H1 (cell line): ENCODE measurements around the gene TMEM144. TPM values are rescaled to one million over a fixed set of nuclear protein-coding genes. Genes with fewer than 3 reads are reported as not detected.

Experiments used
- CTCF ChIA-PET: fragments of 300-600 bp; sonication (Branson Sonifier 250); formaldehyde crosslinking; loops from one replicate; lab custom pipeline; 2021; ENCODE audit not compliant: partially characterized antibody; lab: Charles Lee
- POLR2A ChIA-PET: fragments of 300-600 bp; sonication (Branson Sonifier 250); formaldehyde crosslinking; loops from one replicate; lab custom pipeline; 2021; ENCODE audit warnings: inconsistent platforms; ENCODE audit not compliant: partially characterized antibody; lab: Charles Lee
- DNase-seq, 2 experiments: peaks; one replicate each; pipeline versions ENCODE4 v3.0.0 to v3.0.0-alpha.2; 2010 to 2022; ENCODE audit warnings: low spot score in 2 of 2, low read depth in 1 of 2, mixed read lengths in 1 of 2
- FAIRE-seq: peaks from 2 replicates; lab custom pipeline; 2011; peaks lifted over from hg19 to GRCh38; lab: Jason Lieb, UNC
- H2AFZ ChIP-seq: 2 replicates; pipeline ENCODE4 v1.8.1; 2012; ENCODE audit warnings: low read length, inconsistent platforms
- H2AK5ac ChIP-seq: 2 replicates; pipeline ENCODE4 v1.6.1; 2013; ENCODE audit warnings: low read depth, low read length
- H2BK120ac ChIP-seq: replicated peaks from 2 replicates; pipeline ENCODE3; 2013; ENCODE audit warnings: low read depth, low read length, inconsistent platforms
- H2BK12ac ChIP-seq: 2 replicates; pipeline ENCODE4 v1.6.1; 2013; ENCODE audit warnings: low read depth, low read length
- H2BK15ac ChIP-seq: 2 replicates; pipeline ENCODE4 v1.6.1; 2013; ENCODE audit warnings: low read length
- H2BK20ac ChIP-seq: 2 replicates; pipeline ENCODE4 v1.6.1; 2013; ENCODE audit warnings: low read length
- H2BK5ac ChIP-seq: 2 replicates; pipeline ENCODE4 v1.6.1; 2013; ENCODE audit warnings: low read depth, low read length
- H3K14ac ChIP-seq: 2 replicates; pipeline ENCODE4 v1.6.1; 2013; ENCODE audit warnings: inconsistent platforms; ENCODE audit not compliant: insufficient read length
- H3K18ac ChIP-seq: 2 replicates; pipeline ENCODE4 v1.6.1; 2013; ENCODE audit warnings: low read length; ENCODE audit errors: extremely low read depth
- H3K23ac ChIP-seq: 2 replicates; pipeline ENCODE4 v1.6.1; 2013; ENCODE audit warnings: inconsistent platforms; ENCODE audit not compliant: insufficient read length
- H3K23me2 ChIP-seq: 2 replicates; pipeline ENCODE4 v1.6.1; 2013; ENCODE audit warnings: low read depth, low read length
- H3K27ac ChIP-seq: 2 replicates; pipeline ENCODE4 v1.6.1; 2011; ENCODE audit warnings: low read depth, low read length, inconsistent platforms
- H3K27me3 ChIP-seq, 4 experiments: replicated peaks in 1 of 4; 1 replicate in 1 of 4; 2 replicates in 3 of 4; pipeline versions ENCODE4 v1.6.1 to v1.8.1; 2011 to 2013; ENCODE audit warnings: low read length in 3 of 4, mild to moderate bottlenecking in 3 of 4, inconsistent platforms in 2 of 4, mixed read lengths in 2 of 4, moderate library complexity in 1 of 4; ENCODE audit not compliant: control insufficient read depth in 3 of 4, insufficient read depth in 3 of 4; ENCODE audit errors: extremely low read depth in 1 of 4
- H3K36me3 ChIP-seq, 4 experiments: 2 replicates each; pipeline versions ENCODE4 v1.6.1 to v1.8.1; 2011 to 2013; ENCODE audit warnings: mild to moderate bottlenecking in 4 of 4, low read length in 3 of 4, moderate library complexity in 2 of 4, control low read depth in 1 of 4, inconsistent platforms in 1 of 4; ENCODE audit not compliant: insufficient read depth in 4 of 4, control insufficient read depth in 2 of 4
- H3K4ac ChIP-seq: replicated peaks from 2 replicates; pipeline ENCODE3; 2013; ENCODE audit warnings: low read length, low read depth, mixed read lengths, inconsistent platforms; ENCODE audit not compliant: insufficient read length
- H3K4me1 ChIP-seq, 4 experiments: replicated peaks in 1 of 4; 1 replicate in 1 of 4; 2 replicates in 3 of 4; pipeline versions ENCODE4 v1.6.1 to v1.8.1; 2011 to 2013; ENCODE audit warnings: low read length in 3 of 4, inconsistent platforms in 2 of 4, mixed read lengths in 1 of 4; ENCODE audit not compliant: insufficient read depth in 4 of 4, control insufficient read depth in 3 of 4
- H3K4me2 ChIP-seq, 2 experiments: 2 replicates each; pipeline versions ENCODE4 v1.6.1 to v1.8.1; 2011 to 2013; ENCODE audit warnings: low read depth in 2 of 2, low read length in 2 of 2, control low read depth in 1 of 2, inconsistent platforms in 1 of 2, mild to moderate bottlenecking in 1 of 2; ENCODE audit not compliant: insufficient read depth in 1 of 2
- H3K4me3 ChIP-seq, 4 experiments: fragments of 200-600, 300-600 bp in 1 of 4; sonication (generic), shearing (Covaris generic), sonication (Bioruptor Twin) in 1 of 4; 2 replicates each; pipeline versions ENCODE4 v1.5.1 to v1.8.1; 2011 to 2016; ENCODE audit warnings: low read length in 4 of 4, low read depth in 3 of 4, control low read depth in 2 of 4, inconsistent platforms in 2 of 4, mild to moderate bottlenecking in 2 of 4, mixed read lengths in 1 of 4, moderate library complexity in 1 of 4; ENCODE audit not compliant: insufficient read depth in 2 of 4; ENCODE audit errors: extremely low read depth in 1 of 4
- H3K56ac ChIP-seq: replicated peaks from 2 replicates; pipeline ENCODE3; 2013; ENCODE audit warnings: low read depth, mild to moderate bottlenecking, mixed read lengths, low read length, inconsistent platforms; ENCODE audit not compliant: insufficient read length
- H3K79me1 ChIP-seq: 2 replicates; pipeline ENCODE4 v1.6.1; 2013; ENCODE audit warnings: low read depth, low read length, control low read depth
- H3K79me2 ChIP-seq, 2 experiments: 2 replicates each; pipeline versions ENCODE4 v1.6.1 to v1.8.1; 2012 to 2013; ENCODE audit warnings: low read length in 2 of 2, mild to moderate bottlenecking in 2 of 2, inconsistent platforms in 1 of 2; ENCODE audit not compliant: insufficient read depth in 2 of 2, control insufficient read depth in 1 of 2
- H3K9ac ChIP-seq, 4 experiments: replicated peaks in 1 of 4; 1 replicate in 1 of 4; 2 replicates in 3 of 4; pipeline versions ENCODE4 v1.6.1 to v1.8.1; 2011 to 2013; ENCODE audit warnings: low read depth in 3 of 4, low read length in 3 of 4, control low read depth in 2 of 4, mild to moderate bottlenecking in 2 of 4, moderate library complexity in 2 of 4, inconsistent platforms in 1 of 4; ENCODE audit errors: extremely low read depth in 1 of 4
- H3K9me3 ChIP-seq, 2 experiments: 2 replicates each; pipeline versions ENCODE4 v1.6.1 to v1.8.1; 2012 to 2013; ENCODE audit warnings: mild to moderate bottlenecking in 2 of 2, moderate library complexity in 2 of 2, control low read depth in 1 of 2, inconsistent platforms in 1 of 2, low read depth in 1 of 2, low read length in 1 of 2, mixed read lengths in 1 of 2; ENCODE audit not compliant: insufficient read depth in 2 of 2
- H4K20me1 ChIP-seq, 2 experiments: replicated peaks in 1 of 2; 2 replicates each; pipeline versions ENCODE3 to v1.8.1; 2011 to 2013; ENCODE audit warnings: inconsistent platforms in 2 of 2, low read length in 2 of 2, mild to moderate bottlenecking in 1 of 2; ENCODE audit not compliant: insufficient read depth in 2 of 2, control insufficient read depth in 1 of 2
- H4K5ac ChIP-seq: 2 replicates; pipeline ENCODE4 v1.6.1; 2013; ENCODE audit warnings: low read length, low read depth, mixed read lengths, inconsistent platforms; ENCODE audit not compliant: insufficient read length
- H4K8ac ChIP-seq: 2 replicates; pipeline ENCODE4 v1.8.0; 2013; ENCODE audit warnings: mild to moderate bottlenecking, moderate library complexity, low read length, inconsistent platforms; ENCODE audit not compliant: insufficient read depth; ENCODE audit errors: extremely low read depth
- H4K91ac ChIP-seq: replicated peaks from 2 replicates; pipeline ENCODE3; 2013; ENCODE audit warnings: low read length, mixed read lengths, inconsistent platforms; ENCODE audit not compliant: insufficient read length
- CTBP2 ChIP-seq: IDR thresholded peaks from 2 replicates; pipeline ENCODE4 v1.7.0; 2011; ENCODE audit warnings: borderline replicate concordance, mild to moderate bottlenecking, moderate library complexity, mixed read lengths, low read length; ENCODE audit not compliant: insufficient read depth, insufficient read length
- EGR1 ChIP-seq: IDR thresholded peaks from 2 replicates; pipeline ENCODE4 v1.6.1; 2011; ENCODE audit warnings: low read depth, low read length, borderline replicate concordance
- EP300 ChIP-seq, 2 experiments: IDR thresholded peaks; 1 replicate in 1 of 2; 2 replicates in 1 of 2; pipeline ENCODE4 v1.6.1; 2011 to 2012; ENCODE audit warnings: low read depth in 2 of 2, low read length in 2 of 2, mild to moderate bottlenecking in 2 of 2, borderline replicate concordance in 1 of 2, inconsistent platforms in 1 of 2, moderate library complexity in 1 of 2
- HDAC2 ChIP-seq, 2 experiments: fragments of 300-600 bp in 1 of 2; sonication (generic) in 1 of 2; IDR thresholded peaks; 2 replicates each; pipeline ENCODE4 v1.6.1; 2011 to 2012; ENCODE audit warnings: low read depth in 2 of 2, low read length in 2 of 2, mild to moderate bottlenecking in 2 of 2, moderate library complexity in 2 of 2, borderline replicate concordance in 1 of 2, inconsistent platforms in 1 of 2
- KDM1A ChIP-seq: fragments of 200-600, 300-600 bp; sonication (generic); IDR thresholded peaks from 2 replicates; pipeline ENCODE4 v1.7.1; 2016; ENCODE audit warnings: mild to moderate bottlenecking, low read length, borderline replicate concordance
- RBBP5 ChIP-seq: IDR thresholded peaks from 2 replicates; pipeline ENCODE4 v1.7.1; 2012; ENCODE audit warnings: low read depth, mild to moderate bottlenecking, inconsistent platforms, low read length, moderate library complexity, borderline replicate concordance
- RXRA ChIP-seq: IDR thresholded peaks from 2 replicates; pipeline ENCODE4 v1.6.1; 2011; ENCODE audit warnings: low read depth, mild to moderate bottlenecking, low read length, moderate library complexity; ENCODE audit not compliant: insufficient read depth
- SP1 ChIP-seq: IDR thresholded peaks from 2 replicates; pipeline ENCODE4 v1.6.1; 2011; ENCODE audit warnings: low read depth, low read length
- TEAD4 ChIP-seq: IDR thresholded peaks from 2 replicates; pipeline ENCODE4 v1.6.1; 2012; ENCODE audit warnings: low read depth, low read length, inconsistent platforms, mixed read lengths
- WGBS, 2 experiments: shearing (Covaris generic) in 1 of 2; methylation state at CpG; one replicate each; pipeline versions ENCODE4 v1.1.6 to v1.1.7; 2013 to 2015; ENCODE audit warnings: low lambda C conversion rate in 2 of 2, mixed read lengths in 2 of 2, inconsistent platforms in 1 of 2, low coverage in 1 of 2, missing lambda C conversion rate in 1 of 2; ENCODE audit not compliant: insufficient replicate concordance in 2 of 2, insufficient coverage in 1 of 2, insufficient read length in 1 of 2; ENCODE audit errors: extremely low coverage in 1 of 2, missing lambda C conversion rate in 1 of 2; 5-methylcytosine and 5-hydroxymethylcytosine counted together
- polyA plus RNA-seq, 7 experiments: library from polyadenylated mRNA; depleted of rRNA in 3 of 7; stranded (reverse) in 5 of 7; unstranded in 2 of 7; fragments of >200 nt in 5 of 7; fragments of 200-250 nt in 2 of 7; gene quantifications; 1 replicate in 5 of 7; 2 replicates in 1 of 7; 4 replicates in 1 of 7; pipeline versions ENCODE4 v1.2.1 to v1.2.3, GENCODE V29; 2011 to 2013; ENCODE audit warnings: missing spikeins in 2 of 7, mixed read lengths in 2 of 7
- total RNA-seq: library from RNA; stranded (reverse); fragmentation: NEBNext Ultra II Directional; extraction: Animal tissue kit (Norgen Biotek cat#: 25700); gene quantifications from 2 replicates; pipeline ENCODE4 v1.2.1, GENCODE V29; 2021

The TMEM144 gene
- total and polyA plus RNA-seq, 2 of the 8 experiments (the other 6 are each of a cell fraction or from before 2014, with no cell fraction given), result 1.9 to 2.6 TPM

DNA sequence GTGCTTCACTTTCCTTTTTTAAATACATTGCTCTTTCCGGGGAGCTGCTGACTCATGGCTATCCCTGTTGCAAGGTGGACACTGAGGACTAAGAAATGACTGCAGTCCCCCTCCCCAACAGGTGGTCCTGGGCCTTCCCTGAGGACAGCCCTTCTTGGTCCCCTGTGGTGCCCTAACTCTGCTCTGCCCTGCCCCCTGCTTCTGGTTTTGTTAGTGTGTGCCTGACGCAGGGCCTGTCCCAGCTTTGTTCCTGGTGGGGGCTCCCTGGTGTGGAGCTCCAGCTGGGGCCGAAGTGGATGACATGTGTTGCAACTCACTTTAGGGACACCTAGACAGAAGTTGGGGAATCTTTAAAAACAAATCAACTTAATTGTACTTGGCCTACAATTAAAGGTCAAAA, 81.9 kb downstream of the TMEM144 start:
- Histone ChIP-seq H4K20me1 (no peaks in the 10 kb centered on the region), H2AFZ (no peak overlapping the region), H3K4ac (no peak overlapping the region), H3K56ac (no peak overlapping the region), H2BK20ac (no peak overlapping the region), H3K9ac (no peak overlapping the region), H3K9me3 (peaks cover 19 to 22% of the 10 kb centered on the region in 2 experiments), H3K23ac (no peak overlapping the region), H3K36me3 (no peaks in the 10 kb centered on the region), H2BK120ac (no peak overlapping the region), H3K27me3 (no peaks in the 10 kb centered on the region), H2BK12ac (no peak overlapping the region), H3K79me1 (no peaks in the 10 kb centered on the region), H2BK5ac (no peak overlapping the region), H2AK5ac (no peak overlapping the region), H4K91ac (no peak overlapping the region), H3K23me2 (no peaks in the 10 kb centered on the region), H2BK15ac (no peak overlapping the region), H3K79me2 (no peaks in the 10 kb centered on the region), H3K4me2 (no peak overlapping the region), H3K14ac (no peak overlapping the region), H4K8ac (no peak overlapping the region), H3K4me3 (no peak overlapping the region), H3K4me1 (no peaks in the 10 kb centered on the region), H4K5ac (no peak overlapping the region), H3K18ac (no peak overlapping the region), H3K27ac (no peak overlapping the region)
- WGBS, 2 experiments, result 88% methylated on average over 3 of the region's 3 CpGs; no CpG with 5 or more reads in 1 of the 2 experiments
- no peak for DNase-seq
- TF ChIP-seq EGR1 (no peak), KDM1A (no peak), RBBP5 (no peak), TEAD4 (no peak), SP1 (no peak), RXRA (no peak), CTBP2 (no peak), HDAC2 (IDR thresholded peaks at IDR 0.05; ENCODE audit: borderline replicate concordance in 1 of 2, low read depth in 2 of 2, low read length in 2 of 2) (no peak), EP300 (IDR thresholded peaks at IDR 0.05; ENCODE audit: borderline replicate concordance in 1 of 2, low read depth in 2 of 2, low read length in 2 of 2) (no peak)
- no peak for FAIRE-seq
- ChIA-PET CTCF (interaction anchor here (1.0 kb wide), 1 partner anchor 8 kb away, joined by 4 read pairs; no protein-coding TSS in a partner anchor), POLR2A (interaction anchor here (0.7 kb wide), 1 partner anchor 11 kb away, joined by 3 read pairs; no protein-coding TSS in a partner anchor)
